HEK293T (cell line): ENCODE data around the gene IL6R.

Experiments used
- ARNT ChIP-seq: fragments of 450-650 bp; IDR thresholded peaks from 2 replicates; pipeline ENCODE4 v1.6.1; 2017; ENCODE audit warnings: mild to moderate bottlenecking
- BHLHE40 ChIP-seq: fragments of 450-650 bp; IDR thresholded peaks from 2 replicates; pipeline ENCODE4 v1.6.1; 2016; ENCODE audit warnings: mild to moderate bottlenecking, moderate library complexity, borderline replicate concordance
- ELF4 ChIP-seq: fragments of 450-650 bp; IDR thresholded peaks from 2 replicates; pipeline ENCODE4 v1.6.1; 2017; ENCODE audit warnings: antibody characterized with exemption
- FOXA1 ChIP-seq: fragments of 450-650 bp; IDR thresholded peaks from 2 replicates; pipeline ENCODE4 v1.6.1; 2016; ENCODE audit warnings: mild to moderate bottlenecking
- L3MBTL2 ChIP-seq: fragments of 450-650 bp; conservative IDR thresholded peaks from 2 replicates; pipeline ENCODE4 v1.6.1; 2016; ENCODE audit warnings: mild to moderate bottlenecking
- SP1 ChIP-seq: fragments of 450-650 bp; IDR thresholded peaks from 2 replicates; pipeline ENCODE4 v1.6.1; 2017
- SUZ12 ChIP-seq: fragments of 450-650 bp; IDR thresholded peaks from 2 replicates; pipeline ENCODE4 v1.6.1; 2016; ENCODE audit warnings: mild to moderate bottlenecking

GRCh38 chr1:154490317-154490716 lies 85.2 kb downstream of the IL6R start:
- TF ChIP-seq FOXA1 (no peak), BHLHE40 (no peak), SP1 (no peak), ARNT (no peak), L3MBTL2 (no peak), ELF4 (no peak), SUZ12 (no peak)
